Measurements from ENCODE around the gene RFLNA. TPM values are rescaled to one million over a fixed set of nuclear protein-coding genes. Genes with fewer than 3 reads are reported as not detected.

The RFLNA gene
- total RNA-seq, 1 experiment from 2014 or later = 3.7 TPM

DNA sequence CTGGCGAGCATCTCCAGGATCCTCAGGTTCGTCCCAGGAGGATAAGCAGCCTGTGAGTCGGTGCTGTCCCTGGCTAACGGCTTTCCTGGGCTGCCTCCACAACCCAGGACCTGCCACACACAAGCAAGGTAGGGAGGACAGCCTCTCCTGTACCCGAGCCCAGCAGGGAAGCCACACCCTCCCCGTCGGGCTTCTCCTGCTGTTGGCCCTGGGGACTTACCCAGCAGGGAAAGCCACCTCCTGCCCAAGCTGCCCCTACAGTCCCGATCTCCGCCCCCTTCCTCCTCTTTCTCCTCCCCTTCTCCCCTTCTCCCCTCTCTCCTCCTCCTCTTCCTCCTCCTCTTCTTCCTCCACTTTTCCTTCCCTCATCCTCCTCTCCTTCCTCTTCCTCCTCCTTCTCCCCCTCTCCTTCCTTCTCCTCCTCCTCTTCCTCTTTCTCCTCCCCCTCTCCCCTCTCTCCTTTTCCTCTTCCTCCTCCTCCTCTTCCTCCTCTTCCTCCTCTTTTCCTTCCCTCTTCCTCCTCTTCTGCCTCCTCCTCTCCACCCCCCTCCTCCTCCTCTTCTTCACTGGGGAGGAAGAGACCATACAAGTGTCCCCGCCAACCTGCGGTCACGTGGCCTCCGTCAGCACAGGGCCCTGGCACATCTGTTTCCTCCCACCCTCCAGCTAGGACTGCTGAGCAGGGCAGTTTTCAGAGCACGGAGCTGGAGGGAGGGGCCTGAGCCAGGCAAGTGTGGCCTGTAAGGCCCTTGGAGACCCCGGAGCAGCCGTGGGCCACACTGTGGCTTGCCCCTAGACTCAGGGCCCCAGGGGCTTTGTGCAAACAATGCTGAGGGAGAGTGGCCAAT is 17.3 kb upstream of the RFLNA start:
- H3K36me3 ChIP-seq (replicated peaks; ENCODE audit: control insufficient read depth, insufficient read depth, low read length) = no peaks in the 10 kb centered on the region
- peak; percentile 62 for DNase-seq
- H3K27me3 ChIP-seq (ENCODE audit: control insufficient read depth, insufficient read depth, low read length) = no peaks in the 10 kb centered on the region
- no peak overlapping the region for H3K4me3 ChIP-seq (ENCODE audit: insufficient read depth, low read depth, low read length)

DNA sequence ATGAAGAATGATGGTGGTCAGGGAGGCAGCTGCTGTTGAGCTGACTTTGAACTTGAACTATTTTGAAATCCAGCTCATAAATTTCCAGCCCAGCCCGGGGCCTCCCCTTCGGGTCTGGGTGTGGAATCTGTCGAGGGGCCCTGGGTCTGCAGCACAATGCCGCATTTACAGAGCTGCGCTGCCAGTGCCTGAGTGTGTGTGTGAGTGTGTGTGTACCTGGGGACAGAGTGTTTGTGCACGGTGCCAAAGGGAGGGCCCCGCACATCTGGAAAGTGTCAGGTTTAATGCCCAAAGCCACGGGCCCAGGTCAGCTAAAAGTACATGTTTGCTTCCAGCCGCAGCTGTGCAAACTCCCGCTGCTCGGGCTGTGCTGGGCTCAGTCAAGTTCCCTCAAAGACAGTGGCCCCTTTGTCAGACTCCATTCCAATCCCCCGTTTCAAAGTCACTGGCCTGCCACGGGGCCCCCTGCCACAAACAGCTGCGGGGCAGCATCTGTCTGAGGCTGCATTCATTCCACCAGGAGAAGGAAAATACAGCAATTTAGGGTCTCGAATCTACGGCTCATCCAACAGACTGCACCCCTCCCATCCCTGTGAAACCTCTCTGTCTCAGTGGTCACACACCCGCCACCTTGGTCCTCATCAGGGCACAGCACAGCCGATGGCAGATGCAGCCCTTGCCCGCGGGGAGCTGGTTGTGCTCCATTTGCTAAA is 16.3 kb upstream of the RFLNA start:
- DNase-seq = no peak
- no peaks in the 10 kb centered on the region for H3K36me3 ChIP-seq (replicated peaks; ENCODE audit: control insufficient read depth, insufficient read depth, low read length)
- no peaks in the 10 kb centered on the region for H3K27me3 ChIP-seq (ENCODE audit: control insufficient read depth, insufficient read depth, low read length)
- no peak overlapping the region for H3K4me3 ChIP-seq (ENCODE audit: insufficient read depth, low read depth, low read length)

DNA sequence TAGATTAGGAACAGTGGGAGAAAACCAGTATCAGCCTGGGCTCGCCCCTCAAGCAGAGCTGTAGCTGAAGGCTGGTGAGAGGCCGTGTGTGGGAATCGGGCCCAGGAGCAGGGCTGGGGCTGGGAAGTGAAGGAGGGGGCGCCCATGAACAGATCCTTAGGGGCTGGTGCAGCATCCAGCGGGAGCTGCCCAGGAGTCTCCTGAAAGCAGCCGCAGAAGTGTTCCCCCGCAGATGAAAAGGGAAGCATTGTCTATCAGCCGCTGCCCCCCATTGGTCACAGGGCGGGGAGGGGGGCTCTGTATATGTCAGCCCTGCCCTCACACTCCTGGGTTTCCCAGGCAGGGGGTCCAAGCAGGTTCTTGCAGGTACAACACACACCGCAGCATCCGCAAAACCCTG is 15.6 kb upstream of the RFLNA start:
- DNase-seq = peak; percentile 73
- Histone ChIP-seq H3K27me3 (ENCODE audit: control insufficient read depth, insufficient read depth, low read length) (no peaks in the 10 kb centered on the region), H3K4me3 (ENCODE audit: insufficient read depth, low read depth, low read length) (no peak overlapping the region), H3K36me3 (replicated peaks; ENCODE audit: control insufficient read depth, insufficient read depth, low read length) (no peaks in the 10 kb centered on the region)

DNA sequence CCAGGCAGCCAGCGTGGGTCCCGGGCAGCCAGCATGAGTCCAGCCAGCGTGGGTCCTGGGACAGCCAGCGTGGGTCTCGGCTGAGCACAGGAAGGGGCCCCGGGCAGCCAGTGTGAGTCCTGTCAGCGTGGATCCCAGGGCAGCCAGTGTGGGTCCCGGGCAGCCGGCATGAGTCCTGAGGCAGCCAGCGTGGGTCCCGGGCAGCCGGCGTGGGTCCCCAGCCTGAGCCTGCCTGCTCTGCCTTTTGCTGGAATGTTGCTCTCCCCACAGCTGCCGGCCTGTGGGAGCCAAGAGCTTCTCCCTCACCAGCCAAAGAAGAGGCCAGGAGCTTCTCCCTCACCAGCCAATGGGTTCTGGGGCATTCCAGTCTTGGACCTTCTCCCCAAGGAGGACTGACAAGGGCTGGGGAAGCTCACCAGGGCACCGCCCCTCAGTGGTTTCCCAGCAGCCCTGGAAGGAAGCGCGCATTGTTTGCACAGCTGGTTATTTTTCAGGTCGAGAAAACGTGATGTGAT is 15.0 kb upstream of the RFLNA start:
- no peak overlapping the region for H3K4me3 ChIP-seq (ENCODE audit: insufficient read depth, low read depth, low read length)
- DNase-seq = peak; percentile 65
- no peaks in the 10 kb centered on the region for H3K27me3 ChIP-seq (ENCODE audit: control insufficient read depth, insufficient read depth, low read length)
- no peaks in the 10 kb centered on the region for H3K36me3 ChIP-seq (replicated peaks; ENCODE audit: control insufficient read depth, insufficient read depth, low read length)

DNA sequence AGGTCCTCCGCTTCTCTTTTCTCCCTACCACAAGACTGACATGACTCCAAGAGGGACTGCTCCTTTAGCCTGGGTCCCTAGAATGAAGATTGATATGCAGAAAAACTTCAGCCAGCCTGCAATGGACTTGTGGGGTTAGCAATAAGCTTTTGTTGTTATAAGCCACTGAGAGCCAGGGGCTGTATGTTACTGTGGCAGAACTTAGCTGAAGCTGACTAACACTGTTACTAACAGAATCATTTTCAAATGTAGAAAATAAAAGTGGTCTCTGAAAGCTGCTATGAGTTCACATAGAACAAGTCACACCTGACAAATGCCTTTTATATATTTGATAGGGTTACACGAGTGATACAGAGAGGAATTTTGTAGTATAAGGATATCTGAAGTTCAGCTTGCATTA is 13.6 kb upstream of the RFLNA start:
- Histone ChIP-seq H3K36me3 (replicated peaks; ENCODE audit: control insufficient read depth, insufficient read depth, low read length) (no peaks in the 10 kb centered on the region), H3K4me3 (ENCODE audit: insufficient read depth, low read depth, low read length) (no peak overlapping the region), H3K27me3 (ENCODE audit: control insufficient read depth, insufficient read depth, low read length) (no peaks in the 10 kb centered on the region)
- DNase-seq = no peak

DNA sequence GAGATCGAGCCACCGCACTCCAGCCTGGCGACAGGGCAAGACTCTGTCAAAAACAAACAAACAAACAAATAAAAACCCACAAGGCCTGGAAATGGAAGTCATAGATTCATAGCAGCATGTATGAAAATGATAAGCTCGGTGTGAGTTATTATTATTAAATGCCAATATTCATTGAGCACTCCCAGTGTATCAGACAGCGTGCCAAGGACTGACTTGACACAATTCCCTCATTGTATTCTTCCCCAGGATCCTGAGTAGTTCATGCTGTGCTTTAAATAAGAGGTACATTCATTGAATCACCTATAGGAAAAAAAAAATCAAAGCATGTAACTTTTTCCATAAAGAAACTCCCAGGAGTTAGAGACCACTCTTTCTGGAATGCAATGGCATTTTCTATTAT is 12.6 kb upstream of the RFLNA start:
- Histone ChIP-seq H3K27me3 (ENCODE audit: control insufficient read depth, insufficient read depth, low read length) (no peaks in the 10 kb centered on the region), H3K4me3 (ENCODE audit: insufficient read depth, low read depth, low read length) (no peak overlapping the region), H3K36me3 (replicated peaks; ENCODE audit: control insufficient read depth, insufficient read depth, low read length) (no peaks in the 10 kb centered on the region)
- no peak for DNase-seq

DNA sequence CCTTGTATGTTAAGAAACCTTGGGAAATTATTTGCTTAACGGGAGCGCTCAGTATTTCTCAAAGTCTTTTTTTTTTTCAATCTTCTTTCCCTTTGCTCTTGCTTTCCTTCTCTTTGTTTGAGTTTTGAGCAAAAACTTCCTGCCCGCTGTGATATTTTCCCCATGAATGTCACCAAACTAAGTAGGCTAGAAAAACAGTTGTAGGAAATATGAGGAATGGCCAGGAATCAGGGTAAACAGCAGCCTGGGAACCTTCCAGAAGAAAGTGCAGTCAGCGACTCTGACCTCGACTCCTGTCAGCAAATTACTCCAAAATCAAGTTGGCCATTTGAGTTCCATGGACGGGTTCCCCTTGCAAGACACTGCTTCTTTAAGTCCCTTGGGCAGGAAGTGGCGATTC is 11.6 kb upstream of the RFLNA start:
- Histone ChIP-seq H3K27me3 (ENCODE audit: control insufficient read depth, insufficient read depth, low read length) (no peaks in the 10 kb centered on the region), H3K36me3 (replicated peaks; ENCODE audit: control insufficient read depth, insufficient read depth, low read length) (no peaks in the 10 kb centered on the region), H3K4me3 (ENCODE audit: insufficient read depth, low read depth, low read length) (no peak overlapping the region)
- DNase-seq = no peak

DNA sequence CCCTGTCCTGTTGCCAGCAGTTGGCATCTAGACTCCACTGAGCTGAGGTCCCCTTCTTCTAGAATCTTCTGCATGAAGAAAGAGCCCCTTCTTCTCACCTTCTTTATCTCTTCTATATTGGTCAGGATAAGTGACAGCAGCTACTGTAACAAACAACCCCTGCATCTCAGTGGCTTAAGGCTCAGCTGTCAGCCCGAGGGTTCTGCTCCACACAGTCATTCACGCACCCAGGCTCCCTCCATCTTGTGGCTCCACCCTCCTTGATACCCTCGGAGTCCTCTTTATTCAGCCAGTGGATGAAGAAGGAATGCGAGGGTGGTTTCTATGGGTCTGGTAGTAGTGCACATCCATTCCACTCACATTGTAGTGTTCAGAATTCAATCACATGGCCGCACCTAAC is 10.5 kb upstream of the RFLNA start:
- Histone ChIP-seq H3K4me3 (ENCODE audit: insufficient read depth, low read depth, low read length) (no peak overlapping the region), H3K27me3 (ENCODE audit: control insufficient read depth, insufficient read depth, low read length) (no peaks in the 10 kb centered on the region), H3K36me3 (replicated peaks; ENCODE audit: control insufficient read depth, insufficient read depth, low read length) (no peaks in the 10 kb centered on the region)
- DNase-seq = no peak

DNA sequence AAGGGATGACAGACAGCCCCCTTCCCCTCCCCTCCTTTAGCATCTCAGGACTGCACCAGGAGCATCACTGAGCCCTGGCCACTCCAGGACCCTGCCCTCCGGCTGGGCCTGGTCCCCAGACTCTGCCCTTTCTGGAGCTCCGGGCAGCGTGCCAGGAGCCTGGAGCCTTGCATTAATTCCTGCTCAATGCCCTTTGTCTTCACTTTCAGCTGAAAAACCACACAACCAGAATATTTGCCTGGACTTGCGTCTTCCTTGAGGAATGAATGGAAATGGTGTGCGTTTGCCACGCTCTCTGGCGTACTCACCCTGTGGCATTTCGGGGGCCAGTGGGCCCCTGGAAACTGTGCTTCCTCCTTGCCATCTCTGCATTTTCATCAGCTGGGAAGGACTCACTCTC is 8.5 kb upstream of the RFLNA start:
- Histone ChIP-seq H3K4me3 (ENCODE audit: insufficient read depth, low read depth, low read length) (no peak overlapping the region), H3K36me3 (replicated peaks; ENCODE audit: control insufficient read depth, insufficient read depth, low read length) (no peaks in the 10 kb centered on the region), H3K27me3 (ENCODE audit: control insufficient read depth, insufficient read depth, low read length) (no peaks in the 10 kb centered on the region)
- no peak for DNase-seq

DNA sequence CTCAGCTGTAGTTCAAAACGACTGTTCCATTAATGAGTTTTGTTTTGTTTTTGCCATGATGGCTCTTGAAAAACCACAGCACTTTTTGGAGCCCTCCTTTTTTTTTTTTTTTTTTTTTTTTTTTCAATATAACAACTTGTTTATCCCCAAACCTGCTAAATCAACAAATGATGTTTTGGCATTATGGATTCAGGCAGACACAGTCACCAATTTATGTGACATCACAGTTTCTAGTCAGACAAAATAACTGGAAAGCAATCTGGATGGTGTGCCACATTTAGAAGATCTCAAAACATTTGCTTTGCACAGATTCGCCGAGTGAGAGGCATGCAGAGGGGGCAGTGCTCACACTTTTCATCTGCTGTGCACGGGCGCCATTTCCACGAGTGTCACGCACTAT is 7.9 kb upstream of the RFLNA start:
- Histone ChIP-seq H3K27me3 (ENCODE audit: control insufficient read depth, insufficient read depth, low read length) (no peaks in the 10 kb centered on the region), H3K36me3 (replicated peaks; ENCODE audit: control insufficient read depth, insufficient read depth, low read length) (no peaks in the 10 kb centered on the region), H3K4me3 (ENCODE audit: insufficient read depth, low read depth, low read length) (no peak overlapping the region)
- no peak for DNase-seq

DNA sequence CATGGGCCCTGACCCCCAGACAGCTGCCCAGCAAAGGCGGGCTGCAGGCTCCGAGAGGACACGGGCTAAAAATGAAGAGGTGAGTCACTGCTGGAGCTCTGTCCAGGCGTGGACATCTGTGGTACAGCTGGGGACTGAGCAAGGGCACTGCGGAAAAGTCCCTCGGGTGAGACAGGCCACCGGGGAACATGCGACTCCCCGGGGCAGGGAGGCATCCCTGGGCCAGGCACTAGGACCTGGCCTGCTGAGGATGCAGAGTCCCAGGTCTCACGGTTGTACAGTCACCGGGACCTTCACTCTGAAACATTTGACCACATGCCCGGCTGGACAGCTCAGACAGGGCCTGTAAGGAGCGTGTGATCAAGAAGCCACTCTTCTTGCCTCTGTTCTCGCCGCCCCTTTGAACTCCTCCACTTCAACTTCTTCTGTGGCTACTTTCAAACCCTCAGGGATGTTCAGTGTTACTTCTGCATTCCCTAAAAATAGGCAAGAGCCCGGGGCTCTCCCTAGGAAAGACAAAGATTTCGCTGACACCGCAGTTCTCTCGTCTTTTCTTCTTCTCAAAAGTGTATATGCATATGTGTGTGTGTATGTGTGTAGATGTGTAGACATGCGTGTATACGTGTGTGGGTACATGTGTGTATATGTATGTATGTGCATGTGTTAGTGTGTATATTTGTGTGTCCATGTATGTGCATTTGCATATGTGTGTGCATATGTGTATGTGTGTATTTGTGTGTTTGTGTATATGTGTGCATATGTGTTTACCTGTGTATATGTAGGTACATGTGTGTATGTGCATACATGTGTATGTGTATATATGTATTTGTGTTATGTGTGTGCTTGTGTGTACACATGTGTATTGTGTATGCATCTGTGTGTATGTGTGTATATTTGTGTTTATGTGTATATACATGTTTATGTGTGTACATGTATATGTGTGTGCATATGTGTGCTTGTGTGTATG is 5.0 kb upstream of the RFLNA start:
- peaks cover 7% of the 10 kb centered on the region for H3K27me3 ChIP-seq (ENCODE audit: control insufficient read depth, insufficient read depth, low read length)
- H3K4me3 ChIP-seq (ENCODE audit: insufficient read depth, low read depth, low read length) = no peak overlapping the region
- no peaks in the 10 kb centered on the region for H3K36me3 ChIP-seq (replicated peaks; ENCODE audit: control insufficient read depth, insufficient read depth, low read length)
- DNase-seq = no peak

DNA sequence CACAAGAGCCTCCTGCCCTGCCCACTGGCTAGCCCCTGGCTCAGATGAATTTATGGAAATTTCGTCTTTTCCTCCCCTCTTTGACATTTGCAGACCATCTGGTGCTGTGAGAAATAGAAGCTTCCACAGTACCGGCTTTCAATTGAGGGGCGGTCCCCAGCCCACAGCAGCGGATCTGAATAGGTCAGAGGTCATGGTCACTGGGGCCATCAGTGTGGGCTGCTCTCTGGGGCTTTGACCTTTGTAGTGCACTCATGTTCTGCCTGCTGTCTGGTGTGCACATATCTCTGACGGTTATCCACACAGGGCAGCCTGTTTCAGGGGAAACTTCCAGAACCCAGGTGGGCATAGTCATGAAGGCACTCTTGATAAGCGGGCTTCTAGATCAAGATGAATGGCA is 2.5 kb upstream of the RFLNA start:
- Histone ChIP-seq H3K4me3 (ENCODE audit: insufficient read depth, low read depth, low read length) (no peak overlapping the region), H3K36me3 (replicated peaks; ENCODE audit: control insufficient read depth, insufficient read depth, low read length) (no peaks in the 10 kb centered on the region), H3K27me3 (ENCODE audit: control insufficient read depth, insufficient read depth, low read length) (peaks cover 25% of the 10 kb centered on the region)
- no peak for DNase-seq

DNA sequence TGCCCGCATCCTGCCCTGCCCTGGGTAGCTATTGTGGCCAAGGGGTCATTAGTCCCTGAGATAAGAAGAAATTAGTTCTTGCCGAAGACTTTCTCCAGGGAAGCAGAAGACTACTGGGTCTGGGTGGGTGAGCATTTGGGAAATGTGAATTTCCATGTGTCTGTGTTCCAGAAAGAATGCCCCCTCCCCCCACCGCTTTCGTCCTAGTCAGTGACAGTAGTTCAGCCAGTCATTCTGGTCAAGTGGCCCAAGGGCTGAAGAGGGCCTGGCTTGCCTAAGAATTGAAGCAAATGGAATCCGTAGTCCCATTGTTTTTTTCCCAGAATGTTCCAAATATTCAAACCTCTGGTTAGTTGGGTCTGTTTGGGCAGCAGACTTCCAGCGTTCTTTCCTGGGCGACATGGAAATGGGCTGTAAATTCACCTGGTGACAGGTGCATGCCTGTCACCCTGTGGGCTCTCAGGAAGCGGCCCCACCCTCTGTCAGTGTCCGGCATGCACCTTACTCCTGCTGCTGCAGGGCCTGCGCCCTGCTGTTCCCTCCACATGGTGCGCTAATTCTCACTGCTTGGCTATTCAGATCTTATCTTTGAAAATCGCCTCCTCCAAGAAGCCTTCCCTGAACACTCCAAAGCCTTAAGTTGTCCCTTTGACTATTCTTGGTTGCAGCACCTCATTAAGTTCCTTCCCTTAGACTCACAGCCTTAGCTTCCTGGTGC is 1.4 kb upstream of the RFLNA start:
- Histone ChIP-seq H3K27me3 (ENCODE audit: control insufficient read depth, insufficient read depth, low read length) (peaks cover 25% of the 10 kb centered on the region), H3K36me3 (replicated peaks; ENCODE audit: control insufficient read depth, insufficient read depth, low read length) (no peaks in the 10 kb centered on the region), H3K4me3 (ENCODE audit: insufficient read depth, low read depth, low read length) (no peak overlapping the region)
- peak; percentile 39 for DNase-seq
